ENCODE data around the gene GYPE. TPM values are rescaled to one million over a fixed set of nuclear protein-coding genes. Genes with fewer than 3 reads are reported as not detected.
"Not testable (repeated sequence)": the region's sequence is repeated elsewhere in the genome, so short reads cannot be mapped to it uniquely, and the experiment has no call there.

The GYPE gene
- total and polyA plus RNA-seq, 5 donors from 2014 or later, result 0.49 to 3.1 (median 2.6) TPM; not detected in 2

DNA sequence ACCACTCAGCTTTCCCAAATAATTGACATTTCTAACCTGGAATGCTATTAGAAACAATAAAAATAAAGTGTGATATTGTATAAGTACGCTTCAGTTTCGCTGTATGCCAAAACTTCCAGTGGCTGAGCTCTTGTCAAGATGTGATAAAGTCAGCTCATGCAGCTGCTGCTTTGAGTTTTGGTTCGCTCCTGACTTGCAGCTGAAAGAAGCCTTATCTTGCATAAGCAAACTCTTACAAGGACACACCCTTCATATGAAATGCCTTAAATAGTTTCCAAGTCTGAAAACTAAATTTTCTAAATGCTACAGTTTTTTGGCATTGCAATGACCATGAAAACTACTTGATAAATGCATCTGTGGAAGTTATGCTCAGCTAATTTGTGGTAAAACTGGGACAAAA, 17.2 kb downstream of the GYPE start:
- H3K4me1 ChIP-seq (ENCODE audit: control insufficient read depth, insufficient read depth, low read length, poor library complexity, severe bottlenecking); H3K36me3 Mint-ChIP-seq; ATAC-seq (ENCODE audit: low read depth in 2 of 2); H3K36me3 ChIP-seq (ENCODE audit: control insufficient read depth, insufficient read depth, low read length); H3K27me3 ChIP-seq (ENCODE audit: control insufficient read depth, insufficient read depth, low read length); H3K27me3 Mint-ChIP-seq; H3K4me3 ChIP-seq (ENCODE audit: low read depth, low read length); DNase-seq; H3K4me3 Mint-ChIP-seq; H3K4me1 Mint-ChIP-seq; H3K9me3 Mint-ChIP-seq; H3K27ac Mint-ChIP-seq; H3K9me3 ChIP-seq (ENCODE audit: control insufficient read depth in 2 of 2, low read length in 2 of 2); H3K27ac ChIP-seq (ENCODE audit: insufficient read depth, low read length, poor library complexity, severe bottlenecking): not testable (repeated sequence)

- H3K9me3 ChIP-seq (ENCODE audit: control insufficient read depth in 2 of 2, low read length in 2 of 2); DNase-seq; H3K4me1 ChIP-seq (ENCODE audit: control insufficient read depth, insufficient read depth, low read length, poor library complexity, severe bottlenecking); H3K27me3 ChIP-seq (ENCODE audit: control insufficient read depth, insufficient read depth, low read length); ATAC-seq (ENCODE audit: low read depth in 2 of 2); H3K36me3 Mint-ChIP-seq; H3K36me3 ChIP-seq (ENCODE audit: control insufficient read depth, insufficient read depth, low read length); H3K4me1 Mint-ChIP-seq; H3K27me3 Mint-ChIP-seq; H3K27ac ChIP-seq (ENCODE audit: insufficient read depth, low read length, poor library complexity, severe bottlenecking); H3K4me3 Mint-ChIP-seq; H3K4me3 ChIP-seq (ENCODE audit: low read depth, low read length); H3K27ac Mint-ChIP-seq; H3K9me3 Mint-ChIP-seq: not testable (repeated sequence)
Measured at GRCh38 chr4:143884965-143885364, 20.4 kb downstream of the GYPE start.

GRCh38 chr4:143883529-143883928, 21.8 kb downstream of the GYPE start:
- H3K36me3 Mint-ChIP-seq, result no peaks in the 10 kb centered on the region
- H3K4me3 ChIP-seq (ENCODE audit: low read depth, low read length), result no peak overlapping the region
- ATAC-seq (ENCODE audit: low read depth in 2 of 2) (no peak), DNase-seq (no peak)
- no peak overlapping the region for H3K27ac ChIP-seq (ENCODE audit: insufficient read depth, low read length, poor library complexity, severe bottlenecking)
- H3K9me3 ChIP-seq (ENCODE audit: control insufficient read depth in 2 of 2, low read length in 2 of 2), result no peaks in the 10 kb centered on the region
- H3K27me3 ChIP-seq (ENCODE audit: control insufficient read depth, insufficient read depth, low read length), result no peaks in the 10 kb centered on the region
- no peaks in the 10 kb centered on the region for H3K4me1 Mint-ChIP-seq
- H3K4me3 Mint-ChIP-seq, result no peak overlapping the region
- H3K9me3 Mint-ChIP-seq, result peaks cover 0 to 2% (median 0%) of the 10 kb centered on the region in 7 donors
- no peaks in the 10 kb centered on the region for H3K4me1 ChIP-seq (ENCODE audit: control insufficient read depth, insufficient read depth, low read length, poor library complexity, severe bottlenecking)
- no peaks in the 10 kb centered on the region for H3K36me3 ChIP-seq (ENCODE audit: control insufficient read depth, insufficient read depth, low read length)
- H3K27me3 Mint-ChIP-seq, result no peaks in the 10 kb centered on the region
- no peak overlapping the region for H3K27ac Mint-ChIP-seq

- no peaks in the 10 kb centered on the region for H3K27me3 Mint-ChIP-seq
- no peaks in the 10 kb centered on the region for H3K27me3 ChIP-seq (ENCODE audit: control insufficient read depth, insufficient read depth, low read length)
- H3K27ac ChIP-seq (ENCODE audit: insufficient read depth, low read length, poor library complexity, severe bottlenecking), result no peak overlapping the region
- no peaks in the 10 kb centered on the region for H3K36me3 ChIP-seq (ENCODE audit: control insufficient read depth, insufficient read depth, low read length)
- H3K4me1 Mint-ChIP-seq, result no peaks in the 10 kb centered on the region
- no peak for DNase-seq
- no peak overlapping the region for H3K4me3 ChIP-seq (ENCODE audit: low read depth, low read length)
- H3K4me3 Mint-ChIP-seq, result no peak overlapping the region
- no peaks in the 10 kb centered on the region for H3K36me3 Mint-ChIP-seq
- no peaks in the 10 kb centered on the region for H3K4me1 ChIP-seq (ENCODE audit: control insufficient read depth, insufficient read depth, low read length, poor library complexity, severe bottlenecking)
- no peaks in the 10 kb centered on the region for H3K9me3 ChIP-seq (ENCODE audit: control insufficient read depth in 2 of 2, low read length in 2 of 2)
- H3K9me3 Mint-ChIP-seq, result peaks cover 0 to 2% (median 0%) of the 10 kb centered on the region in 7 donors
- no peak for ATAC-seq (ENCODE audit: low read depth in 2 of 2)
- H3K27ac Mint-ChIP-seq, result no peak overlapping the region
Measured at GRCh38 chr4:143882892-143883291, 22.5 kb downstream of the GYPE start.

- not testable (repeated sequence) for H3K27ac Mint-ChIP-seq, H3K4me1 Mint-ChIP-seq, H3K27me3 Mint-ChIP-seq
Measured at GRCh38 chr4:143879561-143879960, 25.8 kb downstream of the GYPE start.

GRCh38 chr4:143875357-143875756, 30.0 kb downstream of the GYPE start:
- not testable (repeated sequence) for H3K36me3 ChIP-seq (ENCODE audit: control insufficient read depth, insufficient read depth, low read length); H3K4me1 ChIP-seq (ENCODE audit: control insufficient read depth, insufficient read depth, low read length, poor library complexity, severe bottlenecking); H3K4me3 Mint-ChIP-seq; ATAC-seq (ENCODE audit: low read depth in 2 of 2); H3K27ac ChIP-seq (ENCODE audit: insufficient read depth, low read length, poor library complexity, severe bottlenecking); H3K27me3 ChIP-seq (ENCODE audit: control insufficient read depth, insufficient read depth, low read length); H3K9me3 Mint-ChIP-seq; H3K4me1 Mint-ChIP-seq; H3K4me3 ChIP-seq (ENCODE audit: low read depth, low read length); H3K9me3 ChIP-seq (ENCODE audit: control insufficient read depth in 2 of 2, low read length in 2 of 2); DNase-seq; H3K36me3 Mint-ChIP-seq; H3K27ac Mint-ChIP-seq
- H3K27me3 Mint-ChIP-seq, result peaks cover 12% of the 10 kb centered on the region

More at GRCh38 chr4:143879561-143879960, 25.8 kb downstream of the GYPE start:
- not testable (repeated sequence) for H3K4me3 ChIP-seq (ENCODE audit: low read depth, low read length); H3K4me1 ChIP-seq (ENCODE audit: control insufficient read depth, insufficient read depth, low read length, poor library complexity, severe bottlenecking); DNase-seq; H3K9me3 ChIP-seq (ENCODE audit: control insufficient read depth in 2 of 2, low read length in 2 of 2); H3K36me3 ChIP-seq (ENCODE audit: control insufficient read depth, insufficient read depth, low read length); H3K27me3 ChIP-seq (ENCODE audit: control insufficient read depth, insufficient read depth, low read length); H3K27ac ChIP-seq (ENCODE audit: insufficient read depth, low read length, poor library complexity, severe bottlenecking); H3K9me3 Mint-ChIP-seq; ATAC-seq (ENCODE audit: low read depth in 2 of 2); H3K36me3 Mint-ChIP-seq; H3K4me3 Mint-ChIP-seq

GRCh38 chr4:143870523-143871268, 34.7 kb downstream of the GYPE start:
- not testable (repeated sequence) for H3K9me3 Mint-ChIP-seq; ATAC-seq (ENCODE audit: low read depth in 2 of 2); DNase-seq

DNA sequence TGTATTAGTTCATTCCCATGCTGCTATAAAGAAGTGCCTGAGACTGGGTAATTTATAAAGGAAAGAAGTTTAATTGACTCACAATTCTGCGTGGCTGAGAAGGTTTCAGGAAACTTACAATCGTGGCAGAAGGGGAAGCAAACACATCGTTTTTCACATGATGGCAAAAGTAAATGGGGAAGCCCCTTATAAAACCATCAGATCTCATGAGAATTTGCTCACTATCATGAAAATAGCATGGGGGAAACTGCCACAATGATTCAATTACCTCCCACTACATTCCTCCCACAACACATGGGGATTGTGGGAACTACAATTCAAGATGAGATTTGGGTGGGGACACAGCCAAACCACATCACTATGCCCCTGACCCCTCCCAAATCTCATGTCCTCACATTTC, 35.4 kb downstream of the GYPE start:
- not testable (repeated sequence) for H3K27me3 ChIP-seq (ENCODE audit: control insufficient read depth, insufficient read depth, low read length); H3K4me3 ChIP-seq (ENCODE audit: low read depth, low read length); H3K27ac ChIP-seq (ENCODE audit: insufficient read depth, low read length, poor library complexity, severe bottlenecking); H3K27ac Mint-ChIP-seq; H3K36me3 ChIP-seq (ENCODE audit: control insufficient read depth, insufficient read depth, low read length); DNase-seq; H3K4me1 ChIP-seq (ENCODE audit: control insufficient read depth, insufficient read depth, low read length, poor library complexity, severe bottlenecking); H3K4me1 Mint-ChIP-seq; H3K36me3 Mint-ChIP-seq; H3K4me3 Mint-ChIP-seq; ATAC-seq (ENCODE audit: low read depth in 2 of 2); H3K9me3 Mint-ChIP-seq; H3K9me3 ChIP-seq (ENCODE audit: control insufficient read depth in 2 of 2, low read length in 2 of 2)
- H3K27me3 Mint-ChIP-seq, result peaks cover 15% of the 10 kb centered on the region

More at GRCh38 chr4:143870523-143871268, 34.7 kb downstream of the GYPE start:
- not testable (repeated sequence) for H3K36me3 ChIP-seq (ENCODE audit: control insufficient read depth, insufficient read depth, low read length); H3K4me3 Mint-ChIP-seq; H3K27ac ChIP-seq (ENCODE audit: insufficient read depth, low read length, poor library complexity, severe bottlenecking); H3K4me3 ChIP-seq (ENCODE audit: low read depth, low read length); H3K27ac Mint-ChIP-seq; H3K4me1 Mint-ChIP-seq; H3K36me3 Mint-ChIP-seq; H3K9me3 ChIP-seq (ENCODE audit: control insufficient read depth in 2 of 2, low read length in 2 of 2); H3K4me1 ChIP-seq (ENCODE audit: control insufficient read depth, insufficient read depth, low read length, poor library complexity, severe bottlenecking); H3K27me3 ChIP-seq (ENCODE audit: control insufficient read depth, insufficient read depth, low read length)
- H3K27me3 Mint-ChIP-seq, result peaks cover 11% of the 10 kb centered on the region

All from CD4-positive, CD25-positive, alpha-beta regulatory T cell (primary cell).